B cell (primary cell): ENCODE results near the gene PGM2. TPM values are rescaled to one million over a fixed set of nuclear protein-coding genes. Genes with fewer than 3 reads are reported as not detected.
A peak's percentile ranks its signal among the peaks of the same experiment; 100 is the strongest.

Source experiments
- ATAC-seq: fragments of 200-7000 bp; cut with Tn5 transposase; one replicate; pipeline ENCODE4 v1.10.0; 2021; ENCODE audit warnings: low read depth, mild to moderate bottlenecking, moderate number of reproducible peaks, moderate library complexity
- CTCF ChIA-PET: fragments of 350-600 bp; sonication (Branson Sonifier 250); formaldehyde crosslinking; loops from one replicate; lab custom pipeline; 2021; ENCODE audit warnings: antibody characterized with exemption, inconsistent platforms; lab: Charles Lee
- POLR2A ChIA-PET: fragments of 350-600 bp; sonication (Branson Sonifier 250); formaldehyde crosslinking; loops from one replicate; lab custom pipeline; 2021; ENCODE audit warnings: antibody characterized with exemption; lab: Charles Lee
- DNase-seq: peaks from one replicate; pipeline ENCODE4 v3.0.0; 2013
- H2AFZ ChIP-seq: 2 replicates; pipeline ENCODE4 v1.6.1; 2012; ENCODE audit warnings: mild to moderate bottlenecking, low read depth, low read length; ENCODE audit not compliant: insufficient read depth, poor library complexity, severe bottlenecking
- H3K27ac ChIP-seq, 2 donors: 1 replicate in 1 of 2; 2 replicates in 1 of 2; pipeline ENCODE4 v1.5.1; 2012 to 2013; ENCODE audit warnings: low read length in 2 of 2, mild to moderate bottlenecking in 2 of 2, moderate library complexity in 1 of 2
- H3K27me3 ChIP-seq, 4 experiments: fragments of 200-600 bp in 1 of 4; sonication (generic) in 1 of 4; replicated peaks in 1 of 4; 1 replicate in 2 of 4; 2 replicates in 2 of 4; pipeline versions ENCODE4 v1.6.1 to v1.7.0; 2013 to 2016; ENCODE audit warnings: low read length in 3 of 4, mild to moderate bottlenecking in 2 of 4, mixed read lengths in 1 of 4, moderate library complexity in 1 of 4; ENCODE audit not compliant: insufficient read depth in 4 of 4, control insufficient read depth in 3 of 4; ENCODE audit errors: control extremely low read depth in 1 of 4
- H3K36me3 ChIP-seq, 2 experiments: replicated peaks in 1 of 2; 1 replicate in 1 of 2; 2 replicates in 1 of 2; pipeline versions ENCODE4 v1.6.1 to v1.7.1; 2013; ENCODE audit warnings: low read length in 1 of 2; ENCODE audit not compliant: insufficient read depth in 2 of 2, control insufficient read depth in 1 of 2; ENCODE audit errors: control extremely low read depth in 1 of 2, extremely low read depth in 1 of 2
- H3K4me1 ChIP-seq, 2 donors: fragments of 200-600 bp in 1 of 2; sonication (generic) in 1 of 2; 1 replicate in 1 of 2; 2 replicates in 1 of 2; pipeline versions ENCODE4 v1.5.1 to v1.6.1; 2013 to 2017; ENCODE audit warnings: low read length in 2 of 2; ENCODE audit not compliant: control insufficient read depth in 2 of 2, insufficient read depth in 2 of 2
- H3K4me2 ChIP-seq: replicated peaks from 2 replicates; pipeline ENCODE3; 2012; ENCODE audit warnings: mild to moderate bottlenecking, low read depth, low read length; ENCODE audit not compliant: poor library complexity, severe bottlenecking
- H3K4me3 ChIP-seq, 5 experiments: fragments of 200-600 bp in 1 of 5; sonication (generic) in 1 of 5; 1 replicate in 3 of 5; 2 replicates in 2 of 5; pipeline versions ENCODE4 v1.5.1 to v1.7.0; 2011 to 2016; ENCODE audit warnings: low read length in 4 of 5, mild to moderate bottlenecking in 4 of 5, low read depth in 2 of 5, control low read depth in 1 of 5, moderate library complexity in 1 of 5; ENCODE audit not compliant: insufficient read depth in 1 of 5; ENCODE audit errors: control extremely low read depth in 1 of 5, extremely low read depth in 1 of 5
- H3K79me2 ChIP-seq: fragments of 200-600 bp; sonication (generic); one replicate; pipeline ENCODE4 v1.6.0; 2016; ENCODE audit warnings: low read length; ENCODE audit not compliant: control insufficient read depth, insufficient read depth
- H3K9ac ChIP-seq: fragments of 200-600 bp; sonication (generic); 2 replicates; pipeline ENCODE4 v1.6.1; 2017; ENCODE audit warnings: mild to moderate bottlenecking, low read length, moderate library complexity
- H3K9me3 ChIP-seq, 3 donors: one replicate each; pipeline versions ENCODE4 v1.6.1 to v1.7.1; 2013; ENCODE audit warnings: low read length in 2 of 3; ENCODE audit not compliant: control insufficient read depth in 2 of 3, insufficient read depth in 1 of 3; ENCODE audit errors: control extremely low read depth in 1 of 3
- H4K20me1 ChIP-seq: 2 replicates; pipeline ENCODE4 v1.6.0; 2012; ENCODE audit warnings: mild to moderate bottlenecking, low read length; ENCODE audit not compliant: insufficient read depth, control insufficient read depth, poor library complexity, severe bottlenecking
- H3K27ac Mint-ChIP-seq: one replicate; pipeline ENCODE4 v1.8.0; 2021; ENCODE audit warnings: mixed read lengths
- H3K27me3 Mint-ChIP-seq: one replicate; pipeline ENCODE4 v1.8.0; 2021; ENCODE audit warnings: mixed read lengths
- H3K4me1 Mint-ChIP-seq: one replicate; pipeline ENCODE4 v1.8.0; 2021; ENCODE audit warnings: mixed read lengths
- H3K4me3 Mint-ChIP-seq: one replicate; pipeline ENCODE4 v1.8.0; 2021; ENCODE audit warnings: mixed read lengths
- H3K9me3 Mint-ChIP-seq: one replicate; pipeline ENCODE4 v1.8.0; 2022; ENCODE audit warnings: mixed read lengths; ENCODE audit not compliant: insufficient read depth
- CTCF ChIP-seq: fragments of 200-600 bp; IDR thresholded peaks from one replicate; pipeline ENCODE4 v1.8.0; 2022; ENCODE audit warnings: antibody characterized with exemption, mild to moderate bottlenecking
- EZH2 ChIP-seq: IDR thresholded peaks from 2 replicates; pipeline ENCODE4 v1.6.1; 2012; ENCODE audit warnings: borderline replicate concordance, low read depth, mild to moderate bottlenecking, moderate library complexity, low read length; ENCODE audit not compliant: insufficient read depth, poor library complexity, severe bottlenecking
- WGBS: methylation state at CpG from one replicate; pipeline ENCODE4 v1.1.5; 2013; ENCODE audit warnings: missing lambda C conversion rate; ENCODE audit not compliant: insufficient coverage; 5-methylcytosine and 5-hydroxymethylcytosine counted together
- intact Hi-C: fragments of 100-400 bp; cut with micrococcal nuclease; formaldehyde crosslinking; loops from one replicate; pipeline ENCODE4 v1.10.0; 2022
- polyA plus RNA-seq: library from polyadenylated mRNA; depleted of rRNA; stranded (reverse); fragments of >200 nt; gene quantifications from 2 replicates; pipeline ENCODE4 v1.2.3, GENCODE V29; 2012
- total RNA-seq, 2 donors: library from RNA; stranded (reverse); fragments of 120-200 nt in 1 of 2; gene quantifications; 1 replicate in 1 of 2; 2 replicates in 1 of 2; pipeline versions ENCODE4 v1.2.3 to v1.2.4, GENCODE V29; 2013 to 2022

Gene PGM2
- total and polyA plus RNA-seq, 2 donors (not counting 1 experiment from before 2014, with no cell fraction given), result 5.3 to 20.9 TPM

GRCh38 chr4:37812713-37813112 lies 13.8 kb upstream of the PGM2 start:
- Histone ChIP-seq H3K4me3 (no peak overlapping the region), H3K79me2 (no peaks in the 10 kb centered on the region), H3K4me2 (no peak overlapping the region), H2AFZ (no peak overlapping the region), H3K36me3 (no peaks in the 10 kb centered on the region), H3K27ac (no peak overlapping the region), H3K9me3 (no peaks in the 10 kb centered on the region), H4K20me1 (no peaks in the 10 kb centered on the region), H3K4me1 (peaks cover 12% of the 10 kb centered on the region in 2 donors), H3K9ac (no peak overlapping the region), H3K27me3 (no peaks in the 10 kb centered on the region)
- intact Hi-C loops, result no loop called here
- WGBS, result no CpG with 5 or more reads among the region's 1 CpG
- ChIA-PET POLR2A (no interaction called here), CTCF (no interaction called here)
- H3K4me1 Mint-ChIP-seq, result peaks cover 10% of the 10 kb centered on the region
- H3K4me3 Mint-ChIP-seq, result no peak overlapping the region
- H3K27me3 Mint-ChIP-seq, result no peaks in the 10 kb centered on the region
- ATAC-seq (no peak), DNase-seq (no peak)
- no peak for TF ChIP-seq EZH2
- no peak for TF ChIP-seq CTCF
- no peak overlapping the region for H3K27ac Mint-ChIP-seq
- no peaks in the 10 kb centered on the region for H3K9me3 Mint-ChIP-seq

GRCh38 chr4:37815591-37815990 lies 10.9 kb upstream of the PGM2 start:
- H3K4me3 Mint-ChIP-seq, result peak overlapping the region; percentile 60
- peaks cover 12% of the 10 kb centered on the region in 2 donors for H3K4me1 ChIP-seq
- no peak overlapping the region for H3K9ac ChIP-seq
- CTCF ChIA-PET, result no interaction called here
- POLR2A ChIA-PET, result no interaction called here
- TF ChIP-seq CTCF, result no peak
- no peak for TF ChIP-seq EZH2
- H3K4me3 ChIP-seq, result peak overlapping the region in 1 of 5 experiments; percentile 12
- peaks cover 10% of the 10 kb centered on the region for H3K4me1 Mint-ChIP-seq
- no peaks in the 10 kb centered on the region for H3K9me3 Mint-ChIP-seq
- ATAC-seq (no peak), DNase-seq (no peak)
- no peaks in the 10 kb centered on the region for H3K27me3 ChIP-seq
- H3K79me2 ChIP-seq, result no peaks in the 10 kb centered on the region
- peak overlapping the region; percentile 37 for H3K4me2 ChIP-seq
- H3K36me3 ChIP-seq, result no peaks in the 10 kb centered on the region
- H3K27me3 Mint-ChIP-seq, result no peaks in the 10 kb centered on the region
- H3K27ac ChIP-seq, result peak overlapping the region; percentile 37 to 58
- peak overlapping the region; percentile 66 for H2AFZ ChIP-seq
- intact Hi-C loops, result no loop called here
- H3K9me3 ChIP-seq, result no peaks in the 10 kb centered on the region
- H4K20me1 ChIP-seq, result no peaks in the 10 kb centered on the region
- no CpG with 5 or more reads among the region's 3 CpGs for WGBS
- H3K27ac Mint-ChIP-seq, result no peak overlapping the region
